Pons (tissue), 1 donor: Measurements from ENCODE around the gene UPF2.

Experiments
- DNase-seq: peaks from one replicate; pipeline ENCODE4 v3.0.0-alpha.2; 2016; ENCODE audit warnings: low spot score

The UPF2 gene

DNA sequence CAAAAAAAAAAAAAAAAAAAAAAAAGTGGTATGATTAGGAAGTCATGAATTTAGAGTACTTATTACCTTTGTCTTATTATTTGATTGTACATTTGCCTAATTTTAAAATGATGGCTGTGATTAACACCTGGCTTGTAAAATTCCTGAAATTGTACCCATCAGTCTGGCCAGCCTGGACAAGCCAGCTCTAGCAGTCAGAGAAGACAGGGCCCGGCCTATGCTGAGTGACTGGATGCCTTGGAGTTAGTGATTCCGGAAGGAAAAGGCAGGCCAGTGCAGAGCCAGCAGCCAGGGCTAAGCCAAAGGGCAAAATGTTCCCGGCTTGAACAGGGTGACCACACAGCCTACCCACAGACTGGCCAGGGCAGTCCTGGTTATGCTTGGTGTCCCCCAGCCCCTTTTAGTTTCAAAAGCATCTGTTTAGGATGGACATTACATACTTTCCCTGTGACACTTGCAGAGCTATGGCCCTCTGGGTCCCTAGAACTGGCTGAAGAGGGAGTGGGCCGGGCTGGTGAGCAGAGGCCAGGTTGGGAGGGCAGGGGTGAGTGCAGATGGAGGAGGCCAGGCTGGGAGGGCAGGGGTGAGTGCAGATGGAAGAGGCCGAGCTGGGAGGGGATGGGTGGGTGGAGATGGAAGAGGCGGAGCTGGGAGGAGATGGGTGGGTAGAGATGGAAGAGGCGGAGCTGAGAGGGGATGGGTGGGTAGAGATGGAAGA is 157.7 kb downstream of the UPF2 start:
- no peak for DNase-seq

DNA sequence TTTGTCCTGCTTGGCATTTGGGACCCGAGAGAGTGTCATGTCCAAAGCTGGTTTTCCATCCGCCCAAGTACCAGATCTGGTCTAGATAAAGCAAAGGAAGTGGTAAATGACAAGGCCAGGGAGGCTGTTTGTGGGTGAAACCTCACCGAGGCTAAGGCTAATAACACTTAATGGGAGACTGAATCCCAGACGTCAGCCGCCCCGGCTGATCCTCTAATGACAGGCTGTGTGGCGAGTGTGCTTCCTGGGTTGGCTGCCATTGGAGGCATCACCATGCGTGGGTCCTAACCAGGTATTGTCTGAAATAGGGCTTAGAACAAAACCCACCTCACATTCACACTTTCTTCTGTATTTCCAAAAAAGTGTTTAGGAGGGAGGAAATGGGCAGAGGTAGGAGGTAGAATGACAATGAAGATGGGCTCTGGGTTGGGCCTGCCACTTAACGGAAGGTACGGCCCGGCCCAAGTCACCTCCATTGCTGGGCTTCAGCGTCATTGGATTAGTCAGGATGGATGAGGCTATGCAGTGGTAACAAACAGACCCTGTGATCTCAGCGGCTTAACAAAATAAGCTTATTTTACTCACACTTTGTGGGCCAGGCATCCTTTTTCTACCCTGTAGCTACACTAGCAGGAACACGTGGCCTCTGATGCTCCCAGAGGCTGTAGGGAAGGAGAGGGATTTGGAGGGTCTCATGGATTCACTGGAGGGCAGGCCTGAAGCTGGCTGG is 159.8 kb downstream of the UPF2 start:
- no peak for DNase-seq

DNA sequence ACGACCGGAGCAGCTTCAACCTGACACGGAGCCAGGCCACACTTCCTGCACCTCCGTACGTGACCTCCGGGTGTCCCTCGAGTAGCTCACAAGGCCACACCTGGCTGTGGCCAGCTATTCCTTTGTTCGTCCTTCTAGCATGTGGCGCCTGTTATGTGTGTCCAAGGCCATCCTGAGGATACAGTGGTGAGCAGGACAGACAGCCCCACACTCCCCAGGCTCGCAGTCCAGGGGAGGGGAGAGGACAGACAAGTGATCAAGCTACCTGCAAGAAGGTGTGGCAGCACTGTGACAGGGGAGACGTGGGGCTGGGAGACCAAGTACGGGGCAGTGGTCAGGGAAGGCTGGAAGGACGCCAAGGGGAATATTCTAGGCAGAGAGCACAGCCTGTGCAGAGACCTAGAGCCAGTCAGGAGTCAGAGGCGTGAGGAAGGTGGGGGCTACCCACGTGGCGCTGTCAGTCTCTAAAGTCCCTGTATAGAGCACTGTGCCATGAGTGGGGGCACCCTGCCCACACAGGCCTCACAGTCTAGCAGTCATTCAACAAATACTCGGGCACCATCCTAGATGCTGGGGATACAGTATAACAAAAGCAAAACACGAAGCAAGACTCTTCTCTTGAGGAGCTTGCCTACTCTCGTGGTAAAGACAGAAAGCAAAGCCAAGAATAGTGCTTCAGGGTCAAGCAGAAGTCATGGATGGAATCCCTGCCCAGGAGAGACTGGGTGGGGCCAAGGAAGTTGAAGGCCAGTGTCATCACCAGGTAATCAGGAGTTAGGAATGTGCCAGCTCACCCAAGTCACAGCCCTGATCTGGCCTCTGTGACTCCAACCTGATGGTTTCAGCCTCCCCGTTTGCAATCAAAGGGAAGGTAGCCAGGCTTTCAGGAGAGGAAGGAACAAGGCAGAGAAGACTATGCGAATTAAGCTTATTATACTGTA is 160.9 kb downstream of the UPF2 start:
- no peak for DNase-seq

- no peak for DNase-seq
Observed at GRCh38 chr10:11881030-11881476, 161.6 kb downstream of the UPF2 start.

DNA sequence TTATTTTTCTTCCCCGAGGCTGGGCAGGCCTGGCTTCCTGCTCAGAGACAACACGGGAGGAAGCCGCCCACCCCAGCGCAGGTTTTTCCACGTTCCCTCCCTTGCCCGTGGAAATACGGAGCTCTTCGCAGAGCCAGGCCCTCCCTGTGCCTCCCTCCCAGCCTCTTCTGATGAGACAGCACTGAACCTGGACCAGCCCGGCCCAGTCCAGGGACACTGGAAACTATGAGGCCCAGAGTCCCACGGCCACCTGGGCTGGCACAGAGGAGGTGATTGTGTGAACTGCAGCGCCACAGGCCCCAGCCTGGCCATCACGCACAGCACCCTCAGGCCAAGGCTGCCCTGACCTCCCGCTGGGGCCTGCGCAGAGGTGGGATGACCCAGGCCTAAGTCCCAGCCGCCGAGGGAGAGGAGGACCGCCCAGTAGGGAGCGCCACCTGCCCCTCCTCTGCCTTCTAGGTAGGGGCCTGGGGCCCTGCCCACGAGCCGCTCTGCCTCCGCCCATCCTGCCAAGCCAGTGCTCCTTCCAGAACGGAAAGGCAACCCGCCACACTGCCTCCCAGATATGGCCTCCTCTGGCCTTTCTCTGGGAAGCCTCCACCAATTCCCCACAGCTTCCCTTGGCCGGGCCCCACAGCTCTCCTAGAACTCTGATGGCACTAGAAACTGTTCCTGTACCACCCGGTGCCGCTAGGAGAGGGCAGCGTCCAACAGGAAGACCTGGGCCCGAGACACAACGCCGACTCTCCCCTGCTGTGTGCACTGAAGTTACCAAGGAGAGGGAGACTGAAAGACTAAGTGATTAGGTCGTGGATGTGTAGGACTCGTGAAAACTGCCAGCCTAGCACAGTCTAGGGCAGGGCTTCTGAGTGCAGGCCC is 162.2 kb downstream of the UPF2 start:
- DNase-seq = no peak

- no peak for DNase-seq
Observed at GRCh38 chr10:11879387-11880094, 163.1 kb downstream of the UPF2 start.

DNA sequence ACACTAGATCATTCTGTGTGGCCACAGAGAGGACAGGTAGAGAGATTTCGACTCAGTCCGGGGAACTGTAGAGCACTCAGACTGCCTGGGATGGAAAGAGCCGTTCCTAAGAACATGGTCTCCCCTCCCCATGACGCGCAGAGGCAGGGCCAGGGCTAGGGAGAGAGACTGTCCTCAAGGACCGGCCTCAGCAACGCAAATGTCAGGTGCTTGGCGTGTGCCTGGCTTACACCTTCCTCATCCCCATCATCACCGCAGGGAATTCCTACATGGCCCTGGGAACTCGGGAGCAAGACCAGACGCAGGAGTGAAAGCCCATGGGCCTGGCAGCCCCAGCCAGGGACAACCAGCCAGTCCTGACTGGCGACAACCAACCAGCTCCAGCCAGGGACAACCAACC is 163.8 kb downstream of the UPF2 start:
- no peak for DNase-seq

- DNase-seq = no peak
Observed at GRCh38 chr10:11877591-11877905, 165.1 kb downstream of the UPF2 start.

- no peak for DNase-seq
Observed at GRCh38 chr10:11876805-11877590, 165.6 kb downstream of the UPF2 start.

DNA sequence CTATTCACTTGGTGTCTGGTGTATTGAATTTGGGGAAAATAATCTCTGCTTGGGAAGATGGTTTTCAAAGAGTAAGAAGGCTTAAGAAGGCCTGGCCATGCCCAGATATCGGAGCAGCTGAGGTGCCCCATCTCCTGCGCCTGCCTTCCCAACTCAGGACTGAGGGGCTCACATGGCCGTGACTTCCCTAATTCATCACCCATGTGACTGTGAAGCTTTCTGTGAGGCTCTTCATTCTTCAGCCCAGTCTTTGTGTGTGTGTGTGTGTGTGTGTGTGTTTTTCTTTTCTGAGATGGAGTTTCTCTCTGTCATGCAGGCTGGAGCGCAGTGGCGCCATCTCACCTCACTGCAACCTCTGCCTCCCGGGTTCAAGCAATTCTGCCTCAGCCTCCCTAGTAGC is 166.3 kb downstream of the UPF2 start:
- no peak for DNase-seq

- DNase-seq = no peak
Observed at GRCh38 chr10:11875494-11876281, 166.9 kb downstream of the UPF2 start.

- no peak for DNase-seq
Observed at GRCh38 chr10:11874568-11875493, 167.8 kb downstream of the UPF2 start.

DNA sequence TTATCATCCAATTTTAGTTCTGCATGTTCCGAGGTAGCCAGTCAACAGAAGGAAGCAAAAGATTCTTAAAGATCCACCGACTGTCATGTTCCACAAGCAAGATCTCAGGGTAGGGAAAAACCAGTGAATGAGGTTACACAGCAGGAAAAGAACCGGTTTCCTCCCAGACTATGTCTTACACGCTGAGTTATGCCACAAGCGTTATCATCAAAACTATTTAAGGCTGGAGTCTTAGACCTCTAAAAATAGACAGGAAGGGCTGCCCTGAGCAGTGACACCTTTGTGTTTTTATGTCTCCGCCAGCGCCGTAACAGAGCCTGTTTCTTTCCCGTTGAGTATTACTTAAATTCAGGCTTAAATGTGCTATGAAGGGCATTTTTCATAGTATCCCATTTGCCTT is 171.1 kb downstream of the UPF2 start:
- no peak for DNase-seq

DNA sequence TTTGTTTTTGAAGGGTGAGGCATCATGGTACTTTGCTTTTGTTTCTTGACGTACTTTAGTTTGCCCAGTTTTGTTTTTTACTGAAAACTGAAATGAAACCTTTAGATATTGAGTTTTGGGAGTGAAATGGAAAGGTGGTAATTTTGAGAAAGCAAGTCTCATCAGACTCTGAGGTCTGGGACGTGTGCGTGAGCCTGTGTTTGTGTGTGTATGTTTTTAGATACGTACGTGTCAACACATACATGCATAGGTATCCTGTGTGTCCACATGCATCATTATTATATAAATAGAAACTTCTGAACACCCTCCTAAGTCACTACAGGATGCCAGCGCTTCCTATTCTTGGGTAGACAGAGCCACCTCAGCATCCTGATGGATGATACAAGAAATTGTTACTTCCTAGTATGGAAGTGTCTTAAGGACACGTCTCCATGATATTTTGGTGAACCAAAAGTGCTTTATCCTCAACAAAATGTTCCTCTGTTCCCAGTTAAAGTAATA is 171.7 kb downstream of the UPF2 start:
- no peak for DNase-seq

- no peak for DNase-seq
Observed at GRCh38 chr10:11870461-11870780, 172.2 kb downstream of the UPF2 start.
